HUES48 (cell line): ENCODE results near the gene ZMYND8.

ENCODE experiments used
- H3K27ac ChIP-seq: one replicate; pipeline ENCODE4 v1.7.0; 2013; ENCODE audit warnings: low read depth, low read length, inconsistent platforms
- H3K27me3 ChIP-seq: 2 replicates; pipeline ENCODE4 v1.6.1; 2013; ENCODE audit warnings: mild to moderate bottlenecking, low read length; ENCODE audit not compliant: control insufficient read depth, insufficient read depth
- H3K36me3 ChIP-seq: 2 replicates; pipeline ENCODE4 v1.6.1; 2013; ENCODE audit warnings: low read length; ENCODE audit not compliant: control insufficient read depth, insufficient read depth
- H3K4me1 ChIP-seq: 2 replicates; pipeline ENCODE4 v1.6.1; 2013; ENCODE audit warnings: mild to moderate bottlenecking, low read length; ENCODE audit not compliant: control insufficient read depth, insufficient read depth
- H3K4me3 ChIP-seq: 2 replicates; pipeline ENCODE4 v1.5.1; 2013; ENCODE audit warnings: mild to moderate bottlenecking, low read depth, low read length
- H3K9ac ChIP-seq: 2 replicates; pipeline ENCODE4 v1.6.1; 2013; ENCODE audit warnings: mild to moderate bottlenecking, low read depth, low read length, moderate library complexity
- H3K9me3 ChIP-seq: 2 replicates; pipeline ENCODE4 v1.6.1; 2013; ENCODE audit warnings: low read length; ENCODE audit not compliant: control insufficient read depth, insufficient read depth

ZMYND8 gene

GRCh38 chr20:47338131-47338628 is 18.3 kb downstream of the ZMYND8 start:
- no peak overlapping the region for H3K9ac ChIP-seq
- no peak overlapping the region for H3K27ac ChIP-seq
- H3K4me1 ChIP-seq = peaks cover 32% of the 10 kb centered on the region
- H3K9me3 ChIP-seq = no peaks in the 10 kb centered on the region
- H3K27me3 ChIP-seq = no peaks in the 10 kb centered on the region
- H3K36me3 ChIP-seq = peaks cover 47% of the 10 kb centered on the region
- H3K4me3 ChIP-seq = no peak overlapping the region

DNA sequence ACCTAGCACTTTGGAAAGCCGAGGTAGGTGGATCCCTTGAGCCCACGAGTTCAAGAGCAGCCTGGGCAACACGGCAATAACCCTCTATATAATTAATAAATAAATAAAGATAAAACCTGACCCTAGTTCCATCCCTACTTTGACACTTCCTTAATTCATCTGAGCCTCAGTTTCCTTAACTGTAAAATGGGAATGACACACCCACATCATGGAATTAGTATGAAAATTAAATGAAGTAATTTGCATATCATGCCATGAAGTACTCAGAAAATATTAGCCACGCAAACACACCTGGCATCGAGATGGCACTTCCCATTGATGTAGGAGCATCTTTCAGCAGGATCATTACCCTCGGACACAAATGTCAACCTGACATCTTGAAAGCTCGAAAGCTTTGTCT is 19.1 kb downstream of the ZMYND8 start:
- no peaks in the 10 kb centered on the region for H3K27me3 ChIP-seq
- H3K36me3 ChIP-seq = peaks cover 52% of the 10 kb centered on the region
- H3K27ac ChIP-seq = no peak overlapping the region
- no peaks in the 10 kb centered on the region for H3K9me3 ChIP-seq
- H3K9ac ChIP-seq = no peak overlapping the region
- peaks cover 32% of the 10 kb centered on the region for H3K4me1 ChIP-seq
- no peak overlapping the region for H3K4me3 ChIP-seq

DNA sequence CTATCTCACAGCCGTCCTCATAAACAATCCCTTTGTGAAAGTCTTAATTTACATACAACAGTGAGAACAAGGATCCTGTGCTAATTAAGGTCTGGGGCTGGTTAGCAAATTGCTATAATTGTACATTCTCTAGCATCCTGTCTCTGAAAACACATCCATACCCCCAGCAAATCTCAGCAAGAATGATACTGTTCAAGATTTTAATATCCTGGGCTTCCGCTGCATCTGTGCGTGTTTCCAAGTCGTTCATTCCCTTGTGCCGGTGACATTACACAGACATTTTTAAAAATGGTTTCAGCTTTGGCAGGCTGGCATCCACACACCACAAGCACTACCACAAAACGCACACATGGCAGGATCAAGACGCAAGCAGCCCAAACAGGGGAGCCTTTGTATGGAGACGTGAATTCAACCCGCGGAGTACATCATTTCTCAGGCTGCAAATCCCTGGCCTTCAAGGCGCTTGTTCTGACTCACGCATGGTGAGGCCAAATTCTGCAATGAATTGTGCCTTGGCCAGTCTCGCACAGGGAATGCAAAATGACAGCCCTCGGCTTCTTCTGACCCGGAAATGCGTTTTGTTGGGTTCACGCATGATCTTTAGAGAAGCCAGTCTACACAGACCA is 20.3 kb downstream of the ZMYND8 start:
- no peak overlapping the region for H3K4me3 ChIP-seq
- H3K27me3 ChIP-seq = no peaks in the 10 kb centered on the region
- no peaks in the 10 kb centered on the region for H3K9me3 ChIP-seq
- no peak overlapping the region for H3K9ac ChIP-seq
- peak overlapping the region; percentile 59 for H3K27ac ChIP-seq
- peaks cover 37% of the 10 kb centered on the region for H3K4me1 ChIP-seq
- peaks cover 56% of the 10 kb centered on the region for H3K36me3 ChIP-seq

DNA sequence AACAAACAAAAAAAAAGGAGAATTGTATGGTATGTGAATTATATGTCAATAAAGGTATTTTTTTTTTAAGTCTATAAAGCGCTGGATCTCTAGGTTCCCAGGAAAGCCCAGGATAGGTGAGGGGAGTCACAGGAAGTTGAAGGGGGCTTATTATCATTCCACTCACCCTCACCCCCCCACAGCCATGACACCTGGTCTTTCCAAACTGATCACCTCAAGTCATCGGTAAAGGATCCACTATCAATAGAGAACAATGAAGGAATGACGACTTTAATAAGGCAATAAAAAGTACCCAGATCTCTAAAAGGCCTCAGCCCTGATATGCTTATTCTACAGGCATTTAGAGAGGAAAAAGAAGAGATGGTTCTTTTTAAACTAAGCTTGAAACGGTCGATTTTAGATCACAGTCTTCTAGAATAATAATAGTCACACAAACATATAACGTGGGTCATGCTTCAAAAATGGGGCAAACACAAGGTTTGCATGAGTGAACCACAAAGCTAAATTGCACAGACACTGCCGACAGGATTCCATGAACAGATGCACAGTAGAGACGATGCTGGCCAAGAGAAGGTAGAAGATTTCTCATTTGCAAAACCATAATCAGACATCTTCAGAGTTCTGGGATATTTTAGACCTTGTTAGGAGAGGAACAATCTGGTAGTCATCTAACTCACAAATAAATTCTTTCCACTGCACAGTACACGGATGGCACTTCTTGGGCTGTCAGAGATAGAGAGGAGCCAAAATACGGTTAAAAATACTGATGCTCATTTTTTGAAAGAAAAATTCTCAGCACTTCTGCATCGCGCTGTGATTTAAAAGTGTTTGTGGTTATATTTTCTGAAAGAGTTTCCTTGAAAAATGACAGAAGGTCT is 21.0 kb downstream of the ZMYND8 start:
- H3K9ac ChIP-seq = no peak overlapping the region
- peak overlapping the region; percentile 59 for H3K27ac ChIP-seq
- no peak overlapping the region for H3K4me3 ChIP-seq
- H3K4me1 ChIP-seq = peaks cover 40% of the 10 kb centered on the region
- H3K27me3 ChIP-seq = no peaks in the 10 kb centered on the region
- H3K9me3 ChIP-seq = no peaks in the 10 kb centered on the region
- H3K36me3 ChIP-seq = peaks cover 52% of the 10 kb centered on the region

DNA sequence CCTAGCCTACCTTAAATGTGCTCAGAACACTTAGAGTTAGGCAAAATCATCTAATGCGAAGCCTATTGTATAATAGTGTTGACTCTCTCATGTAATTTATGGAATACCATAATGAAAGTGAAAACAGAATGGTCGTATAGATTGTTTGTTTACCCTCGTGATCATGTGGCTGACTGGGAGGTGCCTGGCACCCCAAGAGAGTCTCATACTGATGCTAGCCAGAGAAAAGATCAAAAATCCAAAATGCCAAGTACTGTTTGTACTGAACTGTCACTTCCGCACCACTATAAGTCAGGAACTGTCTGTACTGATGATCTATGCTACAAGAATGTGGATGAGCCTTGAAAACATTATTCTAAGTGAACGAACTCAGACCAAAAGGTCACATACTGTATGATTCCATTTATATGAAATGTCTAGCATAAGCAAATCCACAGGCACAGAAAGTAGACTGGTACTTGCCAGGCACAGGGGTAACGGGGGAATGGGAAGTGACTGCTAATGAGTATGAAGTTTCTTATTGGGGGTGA is 22.4 kb downstream of the ZMYND8 start:
- peaks cover 47% of the 10 kb centered on the region for H3K36me3 ChIP-seq
- H3K4me3 ChIP-seq = no peak overlapping the region
- H3K27ac ChIP-seq = peak overlapping the region; percentile 32
- peaks cover 42% of the 10 kb centered on the region for H3K4me1 ChIP-seq
- no peaks in the 10 kb centered on the region for H3K9me3 ChIP-seq
- no peak overlapping the region for H3K9ac ChIP-seq
- H3K27me3 ChIP-seq = no peaks in the 10 kb centered on the region

- Histone ChIP-seq H3K27me3 (no peaks in the 10 kb centered on the region), H3K9ac (no peak overlapping the region), H3K9me3 (no peaks in the 10 kb centered on the region), H3K36me3 (peaks cover 40% of the 10 kb centered on the region), H3K27ac (no peak overlapping the region), H3K4me3 (no peak overlapping the region), H3K4me1 (peaks cover 38% of the 10 kb centered on the region)
Measured at GRCh38 chr20:47332381-47333206, 23.9 kb downstream of the ZMYND8 start.

GRCh38 chr20:47330933-47331708 is 25.4 kb downstream of the ZMYND8 start:
- H3K9me3 ChIP-seq = no peaks in the 10 kb centered on the region
- H3K4me1 ChIP-seq = peaks cover 34% of the 10 kb centered on the region
- H3K27ac ChIP-seq = peak overlapping the region; percentile 5
- H3K4me3 ChIP-seq = no peak overlapping the region
- peaks cover 35% of the 10 kb centered on the region for H3K36me3 ChIP-seq
- no peak overlapping the region for H3K9ac ChIP-seq
- H3K27me3 ChIP-seq = no peaks in the 10 kb centered on the region

- H3K27me3 ChIP-seq = no peaks in the 10 kb centered on the region
- no peak overlapping the region for H3K4me3 ChIP-seq
- H3K9ac ChIP-seq = no peak overlapping the region
- H3K4me1 ChIP-seq = peaks cover 26% of the 10 kb centered on the region
- peaks cover 25% of the 10 kb centered on the region for H3K36me3 ChIP-seq
- H3K9me3 ChIP-seq = no peaks in the 10 kb centered on the region
- H3K27ac ChIP-seq = peak overlapping the region; percentile 44
Measured at GRCh38 chr20:47330071-47330470, 26.4 kb downstream of the ZMYND8 start.

- Histone ChIP-seq H3K4me3 (no peak overlapping the region), H3K4me1 (peaks cover 27% of the 10 kb centered on the region), H3K9ac (no peak overlapping the region), H3K27ac (no peak overlapping the region), H3K9me3 (no peaks in the 10 kb centered on the region), H3K36me3 (peaks cover 17% of the 10 kb centered on the region), H3K27me3 (no peaks in the 10 kb centered on the region)
Measured at GRCh38 chr20:47328129-47328528, 28.4 kb downstream of the ZMYND8 start.

- Histone ChIP-seq H3K27me3 (no peaks in the 10 kb centered on the region), H3K4me3 (no peak overlapping the region), H3K9me3 (no peaks in the 10 kb centered on the region), H3K36me3 (peaks cover 13% of the 10 kb centered on the region), H3K27ac (no peak overlapping the region), H3K9ac (no peak overlapping the region), H3K4me1 (peaks cover 31% of the 10 kb centered on the region)
Measured at GRCh38 chr20:47327711-47328110, 28.8 kb downstream of the ZMYND8 start.
